ENCODE measurements around the gene TAGAP. TPM values are rescaled to one million over a fixed set of nuclear protein-coding genes. Genes with fewer than 3 reads are reported as not detected.
"Not testable (repeated sequence)": the region's sequence is repeated elsewhere in the genome, so short reads cannot be mapped to it uniquely, and the experiment has no call there.

The TAGAP gene
- total RNA-seq, 4 donors from 2014 or later: 1.0 to 4.3 (median 1.9) TPM

DNA sequence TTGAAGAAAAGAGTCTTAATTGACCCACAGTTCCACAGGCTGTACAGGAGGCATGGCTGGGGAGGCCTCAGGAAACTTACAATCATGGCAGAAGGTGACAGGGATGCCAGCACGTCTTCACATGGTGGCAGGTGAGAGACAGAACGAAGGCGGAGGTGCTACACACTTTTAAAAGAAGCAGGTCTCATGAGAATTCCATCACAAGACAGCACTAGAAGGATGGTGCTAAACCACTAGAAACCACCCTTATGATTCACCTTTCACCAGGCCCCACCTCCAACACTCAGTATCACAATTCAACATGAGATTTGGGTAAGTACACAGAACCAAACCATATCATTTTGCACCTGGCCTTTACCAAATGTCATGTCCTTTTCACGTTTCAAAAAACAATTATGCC, 20.9 kb downstream of the TAGAP start:
- Histone ChIP-seq H3K9me3 (peaks cover 0 to 25% (median 0%) of the 10 kb centered on the region in 3 donors), H3K4me3 (no peak overlapping the region), H3K27ac (no peak overlapping the region), H3K27me3 (no peaks in the 10 kb centered on the region), H3K36me3 (no peaks in the 10 kb centered on the region), H3K4me1 (no peaks in the 10 kb centered on the region)
- no peak for ATAC-seq
- TF ChIP-seq EP300 (IDR thresholded peaks at IDR 0.05) (no peak), POLR2AphosphoS5 (IDR thresholded peaks at IDR 0.05) (no peak), POLR2A (IDR thresholded peaks at IDR 0.05) (no peak)
- TF ChIP-seq, protein P1, sequence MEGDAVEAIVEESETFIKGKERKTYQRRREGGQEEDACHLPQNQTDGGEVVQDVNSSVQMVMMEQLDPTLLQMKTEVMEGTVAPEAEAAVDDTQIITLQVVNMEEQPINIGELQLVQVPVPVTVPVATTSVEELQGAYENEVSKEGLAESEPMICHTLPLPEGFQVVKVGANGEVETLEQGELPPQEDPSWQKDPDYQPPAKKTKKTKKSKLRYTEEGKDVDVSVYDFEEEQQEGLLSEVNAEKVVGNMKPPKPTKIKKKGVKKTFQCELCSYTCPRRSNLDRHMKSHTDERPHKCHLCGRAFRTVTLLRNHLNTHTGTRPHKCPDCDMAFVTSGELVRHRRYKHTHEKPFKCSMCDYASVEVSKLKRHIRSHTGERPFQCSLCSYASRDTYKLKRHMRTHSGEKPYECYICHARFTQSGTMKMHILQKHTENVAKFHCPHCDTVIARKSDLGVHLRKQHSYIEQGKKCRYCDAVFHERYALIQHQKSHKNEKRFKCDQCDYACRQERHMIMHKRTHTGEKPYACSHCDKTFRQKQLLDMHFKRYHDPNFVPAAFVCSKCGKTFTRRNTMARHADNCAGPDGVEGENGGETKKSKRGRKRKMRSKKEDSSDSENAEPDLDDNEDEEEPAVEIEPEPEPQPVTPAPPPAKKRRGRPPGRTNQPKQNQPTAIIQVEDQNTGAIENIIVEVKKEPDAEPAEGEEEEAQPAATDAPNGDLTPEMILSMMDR (IDR thresholded peaks at IDR 0.05): no peak
- 81 to 91% methylated on average over 4 of the region's 4 CpGs for WGBS, 2 donors (ENCODE audit: low coverage in 1 of 2)

DNA sequence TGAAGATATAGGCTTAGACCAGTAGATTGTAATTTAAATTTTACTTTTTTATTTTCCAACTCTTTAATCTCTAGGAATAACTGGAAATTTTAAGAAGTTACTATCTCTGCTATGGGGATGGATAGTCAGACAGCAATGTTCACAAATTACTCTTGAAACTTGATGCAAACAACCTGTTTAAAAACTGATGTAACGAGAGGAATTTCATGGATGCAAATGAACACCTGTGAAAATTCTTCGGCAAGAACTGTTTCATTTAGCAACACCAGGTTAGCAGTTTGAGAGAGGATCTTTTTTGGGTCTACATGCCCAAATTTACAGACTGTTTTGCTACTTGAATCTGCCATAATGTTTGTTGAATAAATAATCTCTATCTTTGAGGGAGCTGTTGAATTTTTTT, 24.8 kb downstream of the TAGAP start:
- no peaks in the 10 kb centered on the region for H3K4me1 ChIP-seq
- H3K36me3 ChIP-seq: no peaks in the 10 kb centered on the region
- WGBS, 2 donors (ENCODE audit: low coverage in 1 of 2): 97 to 98% methylated on average over 2 of the region's 2 CpGs
- TF ChIP-seq POLR2AphosphoS5 (IDR thresholded peaks at IDR 0.05) (no peak), POLR2A (IDR thresholded peaks at IDR 0.05) (no peak), EP300 (IDR thresholded peaks at IDR 0.05) (no peak)
- TF ChIP-seq, protein P1 (IDR thresholded peaks at IDR 0.05): no peak
- ATAC-seq: no peak
- H3K9me3 ChIP-seq: peaks cover 0 to 19% (median 0%) of the 10 kb centered on the region in 3 donors
- no peak overlapping the region for H3K27ac ChIP-seq
- H3K27me3 ChIP-seq: no peaks in the 10 kb centered on the region
- H3K4me3 ChIP-seq: no peak overlapping the region

DNA sequence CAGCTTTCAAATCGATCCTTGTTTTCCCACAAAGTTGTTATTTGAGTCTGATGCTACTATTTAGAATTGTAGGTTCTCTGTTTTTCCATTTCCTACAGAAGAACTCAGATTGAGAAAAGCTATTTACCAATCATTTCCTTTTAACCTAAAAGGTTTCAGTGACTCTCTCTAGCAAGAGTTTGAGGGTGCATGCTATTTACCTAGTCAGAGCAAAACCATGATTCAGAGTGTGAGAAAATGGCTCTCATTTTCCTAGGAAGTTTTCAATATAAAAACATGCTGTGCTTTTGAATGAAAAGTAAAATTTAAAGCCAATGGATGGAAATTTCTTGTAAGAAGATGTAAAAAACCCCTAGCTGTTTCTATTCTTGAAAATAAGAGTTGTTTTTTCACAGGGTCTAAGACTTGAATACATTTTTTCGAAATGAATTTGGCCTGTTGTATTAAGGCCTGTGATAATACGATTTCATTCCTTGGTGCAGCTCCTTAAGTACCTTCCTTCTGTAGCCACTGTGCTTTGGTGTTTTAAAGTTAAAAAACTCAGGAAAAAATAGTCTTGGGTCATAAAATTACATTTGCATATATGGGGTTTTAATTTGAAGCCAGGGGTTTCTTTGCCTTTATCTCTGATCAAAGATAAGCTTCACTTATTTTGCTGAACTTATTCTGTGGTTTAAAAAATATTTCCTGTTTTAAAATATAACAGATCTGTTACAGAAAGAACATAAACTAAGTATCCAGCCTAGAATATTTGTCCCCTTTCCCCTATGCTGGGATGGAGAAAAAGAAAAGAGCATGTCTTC, 26.8 kb downstream of the TAGAP start:
- no peak overlapping the region for H3K4me3 ChIP-seq
- H3K27me3 ChIP-seq: no peaks in the 10 kb centered on the region
- no peak overlapping the region for H3K27ac ChIP-seq
- 73 to 85% methylated on average over 3 of the region's 3 CpGs for whole genome bisulfite sequencing, 2 donors (ENCODE audit: low coverage in 1 of 2)
- TF ChIP-seq EP300 (IDR thresholded peaks at IDR 0.05): no peak
- ATAC-seq: no peak
- H3K9me3 ChIP-seq: peaks cover 0 to 9% (median 0%) of the 10 kb centered on the region in 3 donors
- no peaks in the 10 kb centered on the region for H3K4me1 ChIP-seq
- no peaks in the 10 kb centered on the region for H3K36me3 ChIP-seq

DNA sequence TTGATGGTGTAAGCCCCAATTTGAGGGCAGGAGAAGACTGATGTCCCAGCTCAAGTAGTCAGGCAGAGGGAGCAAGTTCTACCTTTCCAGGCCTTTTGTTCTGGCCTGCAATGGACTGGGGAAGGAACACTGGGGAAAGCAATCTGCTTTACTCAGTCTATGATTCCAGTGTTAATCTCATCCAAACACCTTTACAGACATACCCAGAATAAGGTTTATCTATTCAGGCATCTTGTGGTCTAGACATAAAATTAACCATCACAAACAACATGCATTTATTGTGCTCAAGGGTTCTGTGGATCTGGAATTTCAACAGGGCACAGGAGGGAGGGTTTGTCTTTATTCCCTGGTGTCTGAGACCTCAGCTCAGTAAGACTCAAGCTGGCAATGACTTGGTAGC, 30.4 kb downstream of the TAGAP start:
- Histone ChIP-seq H3K36me3 (no peaks in the 10 kb centered on the region), H3K4me3 (no peak overlapping the region), H3K4me1 (no peaks in the 10 kb centered on the region), H3K27ac (no peak overlapping the region), H3K27me3 (no peaks in the 10 kb centered on the region), H3K9me3 (peaks cover 0 to 9% (median 0%) of the 10 kb centered on the region in 3 donors)
- TF ChIP-seq EP300 (IDR thresholded peaks at IDR 0.05) (no peak), POLR2A (IDR thresholded peaks at IDR 0.05) (no peak), POLR2AphosphoS5 (IDR thresholded peaks at IDR 0.05) (no peak)
- TF ChIP-seq, protein P1 (IDR thresholded peaks at IDR 0.05): no peak
- no peak for ATAC-seq

DNA sequence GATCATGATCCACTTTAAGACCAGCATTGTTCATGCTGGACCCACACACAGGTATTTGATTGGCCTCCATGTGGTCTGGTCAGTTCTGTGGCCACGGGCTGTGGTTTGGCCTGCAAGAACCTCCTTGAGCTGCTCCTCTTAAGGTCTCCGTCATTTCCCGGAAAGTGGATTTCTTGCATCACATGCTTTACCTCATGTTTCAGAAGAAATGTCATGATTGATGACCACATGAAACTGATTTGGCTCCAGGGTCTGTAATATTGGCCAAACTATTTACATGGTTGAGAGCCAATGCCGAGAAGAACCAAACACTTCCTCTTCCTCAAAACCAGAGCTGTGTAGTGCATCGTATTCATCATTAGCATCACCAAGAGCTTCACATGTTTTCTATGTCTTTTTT, 31.6 kb downstream of the TAGAP start:
- Histone ChIP-seq H3K4me1 (no peaks in the 10 kb centered on the region), H3K4me3 (no peak overlapping the region), H3K27me3 (no peaks in the 10 kb centered on the region), H3K27ac (no peak overlapping the region), H3K36me3 (no peaks in the 10 kb centered on the region), H3K9me3 (peaks cover 0 to 9% (median 0%) of the 10 kb centered on the region in 3 donors)
- peak; percentile 11 for TF ChIP-seq POLR2AphosphoS5 (IDR thresholded peaks at IDR 0.05)
- TF ChIP-seq EP300 (IDR thresholded peaks at IDR 0.05): no peak
- WGBS, 2 donors (ENCODE audit: low coverage in 1 of 2): 67 to 75% methylated on average over 3 to 5 of the region's 5 CpGs
- ATAC-seq: no peak

DNA sequence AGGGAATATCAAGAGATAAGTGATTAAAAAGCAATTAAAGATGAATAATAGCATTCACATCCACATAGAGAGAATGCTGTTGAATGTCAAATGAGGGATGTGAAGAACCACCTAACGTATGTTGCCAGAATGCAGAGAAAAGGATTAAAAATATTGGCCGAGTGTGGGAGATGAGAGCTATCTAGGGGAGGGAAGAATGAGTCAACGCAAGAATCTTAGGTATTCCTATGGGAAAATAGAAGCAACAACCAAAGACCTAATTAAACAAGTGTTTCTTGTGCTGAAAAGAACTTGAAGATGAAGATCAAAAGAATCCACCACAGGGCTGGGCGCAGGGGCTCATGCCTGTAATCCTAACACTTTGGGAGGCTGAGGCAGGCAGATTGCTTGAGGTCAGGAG, 32.6 kb downstream of the TAGAP start:
- no peak for ATAC-seq
- Histone ChIP-seq H3K36me3 (no peaks in the 10 kb centered on the region), H3K27ac (no peak overlapping the region), H3K27me3 (no peaks in the 10 kb centered on the region), H3K4me3 (no peak overlapping the region), H3K4me1 (no peaks in the 10 kb centered on the region), H3K9me3 (peaks cover 0 to 9% (median 0%) of the 10 kb centered on the region in 3 donors)
- TF ChIP-seq POLR2A (IDR thresholded peaks at IDR 0.05): no peak
- TF ChIP-seq EP300 (IDR thresholded peaks at IDR 0.05): no peak
- TF ChIP-seq, protein P1 (IDR thresholded peaks at IDR 0.05): no peak
- no peak for TF ChIP-seq POLR2AphosphoS5 (IDR thresholded peaks at IDR 0.05)
- 74 to 90% methylated on average over 4 of the region's 4 CpGs for WGBS, 2 donors (ENCODE audit: low coverage in 1 of 2)

DNA sequence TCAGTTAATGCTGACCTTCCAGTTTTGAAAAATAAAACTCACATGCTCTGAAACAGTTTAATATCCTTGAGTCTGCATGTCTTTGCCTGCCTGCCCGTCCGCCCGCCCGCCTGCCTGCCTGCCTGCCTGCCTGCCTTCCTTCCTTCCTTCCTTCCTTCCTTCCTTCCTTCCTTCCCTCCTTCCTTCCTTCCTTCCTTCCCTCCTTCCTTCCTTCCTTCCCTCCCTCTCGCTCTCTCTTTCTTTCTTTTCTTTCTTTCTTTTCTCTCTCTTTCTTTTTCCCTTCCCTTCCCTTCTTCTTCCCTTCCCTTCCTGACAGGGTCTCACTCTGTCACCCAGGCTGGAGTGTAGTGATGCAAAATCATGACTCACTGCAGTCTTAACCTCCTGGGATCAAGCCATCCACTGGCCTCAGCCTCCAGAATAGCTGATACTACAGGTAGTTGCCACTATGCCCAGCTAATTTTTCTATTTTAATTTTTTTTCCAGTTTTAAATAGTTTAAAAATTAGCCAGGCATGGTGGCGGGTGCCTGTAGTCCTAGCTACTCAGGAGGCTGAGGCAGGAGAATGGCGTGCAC, 34.7 kb downstream of the TAGAP start:
- 0 to 72% methylated on average over 1 to 6 of the region's 7 CpGs for WGBS, 2 donors (ENCODE audit: low coverage in 1 of 2)

More for the DNA sequence above, 34.7 kb downstream of the TAGAP start:
- H3K4me3 ChIP-seq, H3K27ac ChIP-seq, H3K4me1 ChIP-seq, H3K27me3 ChIP-seq, ATAC-seq, H3K36me3 ChIP-seq, H3K9me3 ChIP-seq: not testable (repeated sequence)
